H1 (cell line): ENCODE measurements around the gene SOCS6. TPM values are rescaled to one million over a fixed set of nuclear protein-coding genes. Genes with fewer than 3 reads are reported as not detected.

ENCODE experiments used
- CTCF ChIA-PET: fragments of 300-600 bp; sonication (Branson Sonifier 250); formaldehyde crosslinking; loops from one replicate; lab custom pipeline; 2021; ENCODE audit not compliant: partially characterized antibody; lab: Charles Lee
- POLR2A ChIA-PET: fragments of 300-600 bp; sonication (Branson Sonifier 250); formaldehyde crosslinking; loops from one replicate; lab custom pipeline; 2021; ENCODE audit warnings: inconsistent platforms; ENCODE audit not compliant: partially characterized antibody; lab: Charles Lee
- DNase-seq, 2 experiments: peaks; one replicate each; pipeline versions ENCODE4 v3.0.0 to v3.0.0-alpha.2; 2010 to 2022; ENCODE audit warnings: low spot score in 2 of 2, low read depth in 1 of 2, mixed read lengths in 1 of 2
- FAIRE-seq: peaks from 2 replicates; lab custom pipeline; 2011; peaks lifted over from hg19 to GRCh38; lab: Jason Lieb, UNC
- H2AFZ ChIP-seq: 2 replicates; pipeline ENCODE4 v1.8.1; 2012; ENCODE audit warnings: low read length, inconsistent platforms
- H2AK5ac ChIP-seq: 2 replicates; pipeline ENCODE4 v1.6.1; 2013; ENCODE audit warnings: low read depth, low read length
- H2BK120ac ChIP-seq: replicated peaks from 2 replicates; pipeline ENCODE3; 2013; ENCODE audit warnings: low read depth, low read length, inconsistent platforms
- H2BK12ac ChIP-seq: 2 replicates; pipeline ENCODE4 v1.6.1; 2013; ENCODE audit warnings: low read depth, low read length
- H2BK15ac ChIP-seq: 2 replicates; pipeline ENCODE4 v1.6.1; 2013; ENCODE audit warnings: low read length
- H2BK20ac ChIP-seq: 2 replicates; pipeline ENCODE4 v1.6.1; 2013; ENCODE audit warnings: low read length
- H2BK5ac ChIP-seq: 2 replicates; pipeline ENCODE4 v1.6.1; 2013; ENCODE audit warnings: low read depth, low read length
- H3K14ac ChIP-seq: 2 replicates; pipeline ENCODE4 v1.6.1; 2013; ENCODE audit warnings: inconsistent platforms; ENCODE audit not compliant: insufficient read length
- H3K18ac ChIP-seq: 2 replicates; pipeline ENCODE4 v1.6.1; 2013; ENCODE audit warnings: low read length; ENCODE audit errors: extremely low read depth
- H3K23ac ChIP-seq: 2 replicates; pipeline ENCODE4 v1.6.1; 2013; ENCODE audit warnings: inconsistent platforms; ENCODE audit not compliant: insufficient read length
- H3K23me2 ChIP-seq: 2 replicates; pipeline ENCODE4 v1.6.1; 2013; ENCODE audit warnings: low read depth, low read length
- H3K27ac ChIP-seq: 2 replicates; pipeline ENCODE4 v1.6.1; 2011; ENCODE audit warnings: low read depth, low read length, inconsistent platforms
- H3K27me3 ChIP-seq, 4 experiments: replicated peaks in 1 of 4; 1 replicate in 1 of 4; 2 replicates in 3 of 4; pipeline versions ENCODE4 v1.6.1 to v1.8.1; 2011 to 2013; ENCODE audit warnings: low read length in 3 of 4, mild to moderate bottlenecking in 3 of 4, inconsistent platforms in 2 of 4, mixed read lengths in 2 of 4, moderate library complexity in 1 of 4; ENCODE audit not compliant: control insufficient read depth in 3 of 4, insufficient read depth in 3 of 4; ENCODE audit errors: extremely low read depth in 1 of 4
- H3K36me3 ChIP-seq, 4 experiments: 2 replicates each; pipeline versions ENCODE4 v1.6.1 to v1.8.1; 2011 to 2013; ENCODE audit warnings: mild to moderate bottlenecking in 4 of 4, low read length in 3 of 4, moderate library complexity in 2 of 4, control low read depth in 1 of 4, inconsistent platforms in 1 of 4; ENCODE audit not compliant: insufficient read depth in 4 of 4, control insufficient read depth in 2 of 4
- H3K4ac ChIP-seq: replicated peaks from 2 replicates; pipeline ENCODE3; 2013; ENCODE audit warnings: low read length, low read depth, mixed read lengths, inconsistent platforms; ENCODE audit not compliant: insufficient read length
- H3K4me1 ChIP-seq, 4 experiments: replicated peaks in 1 of 4; 1 replicate in 1 of 4; 2 replicates in 3 of 4; pipeline versions ENCODE4 v1.6.1 to v1.8.1; 2011 to 2013; ENCODE audit warnings: low read length in 3 of 4, inconsistent platforms in 2 of 4, mixed read lengths in 1 of 4; ENCODE audit not compliant: insufficient read depth in 4 of 4, control insufficient read depth in 3 of 4
- H3K4me2 ChIP-seq, 2 experiments: 2 replicates each; pipeline versions ENCODE4 v1.6.1 to v1.8.1; 2011 to 2013; ENCODE audit warnings: low read depth in 2 of 2, low read length in 2 of 2, control low read depth in 1 of 2, inconsistent platforms in 1 of 2, mild to moderate bottlenecking in 1 of 2; ENCODE audit not compliant: insufficient read depth in 1 of 2
- H3K4me3 ChIP-seq, 4 experiments: fragments of 200-600, 300-600 bp in 1 of 4; sonication (generic), shearing (Covaris generic), sonication (Bioruptor Twin) in 1 of 4; 2 replicates each; pipeline versions ENCODE4 v1.5.1 to v1.8.1; 2011 to 2016; ENCODE audit warnings: low read length in 4 of 4, low read depth in 3 of 4, control low read depth in 2 of 4, inconsistent platforms in 2 of 4, mild to moderate bottlenecking in 2 of 4, mixed read lengths in 1 of 4, moderate library complexity in 1 of 4; ENCODE audit not compliant: insufficient read depth in 2 of 4; ENCODE audit errors: extremely low read depth in 1 of 4
- H3K56ac ChIP-seq: replicated peaks from 2 replicates; pipeline ENCODE3; 2013; ENCODE audit warnings: low read depth, mild to moderate bottlenecking, mixed read lengths, low read length, inconsistent platforms; ENCODE audit not compliant: insufficient read length
- H3K79me1 ChIP-seq: 2 replicates; pipeline ENCODE4 v1.6.1; 2013; ENCODE audit warnings: low read depth, low read length, control low read depth
- H3K79me2 ChIP-seq, 2 experiments: 2 replicates each; pipeline versions ENCODE4 v1.6.1 to v1.8.1; 2012 to 2013; ENCODE audit warnings: low read length in 2 of 2, mild to moderate bottlenecking in 2 of 2, inconsistent platforms in 1 of 2; ENCODE audit not compliant: insufficient read depth in 2 of 2, control insufficient read depth in 1 of 2
- H3K9ac ChIP-seq, 4 experiments: replicated peaks in 1 of 4; 1 replicate in 1 of 4; 2 replicates in 3 of 4; pipeline versions ENCODE4 v1.6.1 to v1.8.1; 2011 to 2013; ENCODE audit warnings: low read depth in 3 of 4, low read length in 3 of 4, control low read depth in 2 of 4, mild to moderate bottlenecking in 2 of 4, moderate library complexity in 2 of 4, inconsistent platforms in 1 of 4; ENCODE audit errors: extremely low read depth in 1 of 4
- H3K9me3 ChIP-seq, 2 experiments: 2 replicates each; pipeline versions ENCODE4 v1.6.1 to v1.8.1; 2012 to 2013; ENCODE audit warnings: mild to moderate bottlenecking in 2 of 2, moderate library complexity in 2 of 2, control low read depth in 1 of 2, inconsistent platforms in 1 of 2, low read depth in 1 of 2, low read length in 1 of 2, mixed read lengths in 1 of 2; ENCODE audit not compliant: insufficient read depth in 2 of 2
- H4K20me1 ChIP-seq, 2 experiments: replicated peaks in 1 of 2; 2 replicates each; pipeline versions ENCODE3 to v1.8.1; 2011 to 2013; ENCODE audit warnings: inconsistent platforms in 2 of 2, low read length in 2 of 2, mild to moderate bottlenecking in 1 of 2; ENCODE audit not compliant: insufficient read depth in 2 of 2, control insufficient read depth in 1 of 2
- H4K5ac ChIP-seq: 2 replicates; pipeline ENCODE4 v1.6.1; 2013; ENCODE audit warnings: low read length, low read depth, mixed read lengths, inconsistent platforms; ENCODE audit not compliant: insufficient read length
- H4K8ac ChIP-seq: 2 replicates; pipeline ENCODE4 v1.8.0; 2013; ENCODE audit warnings: mild to moderate bottlenecking, moderate library complexity, low read length, inconsistent platforms; ENCODE audit not compliant: insufficient read depth; ENCODE audit errors: extremely low read depth
- H4K91ac ChIP-seq: replicated peaks from 2 replicates; pipeline ENCODE3; 2013; ENCODE audit warnings: low read length, mixed read lengths, inconsistent platforms; ENCODE audit not compliant: insufficient read length
- ATF2 ChIP-seq: IDR thresholded peaks from 2 replicates; pipeline ENCODE4 v1.6.1; 2012; ENCODE audit warnings: low read length, inconsistent platforms
- BCL11A ChIP-seq, 2 experiments: IDR thresholded peaks; one replicate each; pipeline ENCODE4 v1.6.1; 2011; ENCODE audit warnings: low read depth in 2 of 2, low read length in 2 of 2, mild to moderate bottlenecking in 2 of 2
- GTF2F1 ChIP-seq: IDR thresholded peaks from 2 replicates; pipeline ENCODE4 v1.6.1; 2012; ENCODE audit warnings: low read depth, low read length, improper control_type of control experiment, borderline replicate concordance
- MAFK ChIP-seq: IDR thresholded peaks from 2 replicates; pipeline ENCODE4 v1.6.1; 2012; ENCODE audit warnings: low read depth, mild to moderate bottlenecking, improper control_type of control experiment, low read length
- NANOG ChIP-seq: IDR thresholded peaks from 2 replicates; pipeline ENCODE4 v1.6.1; 2011; ENCODE audit warnings: low read length, low read depth, mild to moderate bottlenecking, inconsistent platforms; ENCODE audit not compliant: insufficient read depth, poor library complexity, severe bottlenecking
- RAD21 ChIP-seq, 2 experiments: IDR thresholded peaks in 1 of 2; conservative IDR thresholded peaks in 1 of 2; 2 replicates each; pipeline ENCODE4 v1.6.1; 2011; ENCODE audit warnings: low read depth in 2 of 2, low read length in 2 of 2, improper control_type of control experiment in 1 of 2, inconsistent platforms in 1 of 2, mild to moderate bottlenecking in 1 of 2, moderate library complexity in 1 of 2
- RFX5 ChIP-seq: IDR thresholded peaks from 2 replicates; pipeline ENCODE4 v1.6.1; 2011; ENCODE audit warnings: low read depth, low read length, improper control_type of control experiment, borderline replicate concordance
- SP2 ChIP-seq: IDR thresholded peaks from 2 replicates; pipeline ENCODE4 v1.6.1; 2012; ENCODE audit warnings: mild to moderate bottlenecking, low read length, inconsistent platforms
- SP4 ChIP-seq: IDR thresholded peaks from 2 replicates; pipeline ENCODE4 v1.6.1; 2012; ENCODE audit warnings: low read length, inconsistent platforms
- SRF ChIP-seq: IDR thresholded peaks from 2 replicates; pipeline ENCODE4 v1.6.1; 2011; ENCODE audit warnings: mild to moderate bottlenecking, low read depth, low read length, moderate library complexity
- SUZ12 ChIP-seq: fragments of 200-600 bp; sonication (generic); IDR thresholded peaks from 2 replicates; pipeline ENCODE4 v1.6.1; 2012; ENCODE audit warnings: mild to moderate bottlenecking, inconsistent platforms, low read length, moderate library complexity, mixed read lengths
- TEAD4 ChIP-seq: IDR thresholded peaks from 2 replicates; pipeline ENCODE4 v1.6.1; 2012; ENCODE audit warnings: low read depth, low read length, inconsistent platforms, mixed read lengths
- polyA plus RNA-seq, 7 experiments: library from polyadenylated mRNA; depleted of rRNA in 3 of 7; stranded (reverse) in 5 of 7; unstranded in 2 of 7; fragments of >200 nt in 5 of 7; fragments of 200-250 nt in 2 of 7; gene quantifications; 1 replicate in 5 of 7; 2 replicates in 1 of 7; 4 replicates in 1 of 7; pipeline versions ENCODE4 v1.2.1 to v1.2.3, GENCODE V29; 2011 to 2013; ENCODE audit warnings: missing spikeins in 2 of 7, mixed read lengths in 2 of 7
- total RNA-seq: library from RNA; stranded (reverse); fragmentation: NEBNext Ultra II Directional; extraction: Animal tissue kit (Norgen Biotek cat#: 25700); gene quantifications from 2 replicates; pipeline ENCODE4 v1.2.1, GENCODE V29; 2021

The SOCS6 gene
- total and polyA plus RNA-seq, 2 of the 8 experiments (the other 6 are each of a cell fraction or from before 2014, with no cell fraction given): 9.1 to 22.9 TPM

DNA sequence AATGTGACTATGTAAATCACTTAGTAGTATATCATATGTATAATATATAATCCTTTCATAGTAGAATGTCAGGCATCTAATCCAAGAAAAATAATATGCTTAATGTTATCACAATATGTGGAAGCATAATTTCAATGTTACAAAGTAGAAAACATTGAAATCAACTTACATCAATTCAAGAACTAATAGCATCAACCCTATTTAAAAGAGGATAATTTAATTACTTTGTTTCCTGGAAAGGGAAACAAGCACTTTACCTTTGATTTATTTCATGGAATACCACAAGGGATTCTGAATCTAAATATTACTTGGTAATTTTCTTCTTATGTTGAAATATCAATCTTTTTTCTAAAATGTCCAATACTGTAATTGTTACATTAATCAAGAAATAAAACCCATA, 30.6 kb upstream of the SOCS6 start:
- FAIRE-seq (no peak), DNase-seq (no peak)
- no peak overlapping the region for H3K4me2 ChIP-seq
- no peak overlapping the region for H3K18ac ChIP-seq
- no peak overlapping the region for H2BK20ac ChIP-seq
- H4K91ac ChIP-seq: no peak overlapping the region
- TF ChIP-seq BCL11A (IDR thresholded peaks at IDR 0.05; ENCODE audit: low read depth in 2 of 2, low read length in 2 of 2) (no peak), SUZ12 (no peak), RAD21 (IDR thresholded peaks at IDR 0.05 in 1 of 2, conservative IDR thresholded peaks at IDR 0.05 in 1 of 2; ENCODE audit: low read depth in 2 of 2, low read length in 2 of 2) (no peak), SP2 (no peak), MAFK (no peak), NANOG (no peak), GTF2F1 (no peak), RFX5 (no peak), SRF (no peak), TEAD4 (no peak), SP4 (no peak), ATF2 (no peak)
- CTCF ChIA-PET: interaction anchor here (0.6 kb wide), 1 partner anchor 63 kb away, joined by 3 read pairs; no protein-coding TSS in a partner anchor
- no peak overlapping the region for H2AK5ac ChIP-seq
- H2BK5ac ChIP-seq: no peak overlapping the region
- H3K9ac ChIP-seq: no peak overlapping the region
- no peaks in the 10 kb centered on the region for H3K23me2 ChIP-seq
- POLR2A ChIA-PET: no interaction called here
- H2BK12ac ChIP-seq: no peak overlapping the region
- no peak overlapping the region for H2BK120ac ChIP-seq
- no peaks in the 10 kb centered on the region for H3K27me3 ChIP-seq
- no peaks in the 10 kb centered on the region for H3K79me2 ChIP-seq
- peaks cover 1 to 4% of the 10 kb centered on the region in 2 experiments; a peak in 2 of 4 replicates for H3K9me3 ChIP-seq
- no peaks in the 10 kb centered on the region for H3K4me1 ChIP-seq
- H3K79me1 ChIP-seq: no peaks in the 10 kb centered on the region
- no peak overlapping the region for H3K56ac ChIP-seq
- H4K20me1 ChIP-seq: no peaks in the 10 kb centered on the region
- H4K8ac ChIP-seq: no peak overlapping the region
- H3K36me3 ChIP-seq: no peaks in the 10 kb centered on the region
- H3K27ac ChIP-seq: no peak overlapping the region
- no peak overlapping the region for H2AFZ ChIP-seq
- H3K4ac ChIP-seq: no peak overlapping the region
- no peak overlapping the region for H3K4me3 ChIP-seq
- H3K23ac ChIP-seq: no peak overlapping the region
- H4K5ac ChIP-seq: no peak overlapping the region
- H3K14ac ChIP-seq: no peak overlapping the region
- no peak overlapping the region for H2BK15ac ChIP-seq
